Hematopoietic multipotent progenitor cell treated with erythropoietin and hydrocortisone succinate and interleukin-3 and kit ligand, for 15 days (in vitro differentiated cells): Measurements from ENCODE around the gene PTPN14.

Source experiments
- DNase-seq: peaks from one replicate; pipeline ENCODE4 v3.0.0-alpha.2; 2015; ENCODE audit warnings: low spot score

PTPN14 gene

DNA sequence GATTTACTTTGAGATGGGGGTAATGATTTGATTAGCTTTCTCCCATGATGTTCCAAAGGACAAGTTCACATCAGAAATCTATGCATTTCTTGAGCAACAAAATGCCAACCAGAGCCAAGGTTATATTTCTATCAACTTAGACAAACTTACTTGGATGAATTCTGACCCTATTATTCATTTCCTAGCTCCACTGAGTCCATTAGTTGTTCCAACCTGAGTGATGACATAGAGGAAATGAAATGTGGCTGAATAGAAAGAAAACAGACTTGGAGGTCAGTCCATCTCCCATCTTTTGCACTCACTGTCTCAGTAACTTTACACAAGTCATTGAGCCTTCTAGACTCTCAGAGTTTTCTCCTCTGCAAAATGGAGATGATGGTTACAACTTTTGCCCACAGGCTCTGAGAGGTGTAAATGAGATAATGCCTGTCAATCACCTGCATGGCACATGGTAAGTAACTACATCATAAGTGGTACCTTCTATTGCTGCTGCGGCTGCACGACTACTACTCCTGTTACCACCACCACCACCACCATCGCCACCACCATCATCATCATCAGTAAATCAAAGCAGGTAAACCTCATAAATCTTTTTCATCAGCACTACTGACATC lies 98.2 kb downstream of the PTPN14 start:
- no peak for DNase-seq

DNA sequence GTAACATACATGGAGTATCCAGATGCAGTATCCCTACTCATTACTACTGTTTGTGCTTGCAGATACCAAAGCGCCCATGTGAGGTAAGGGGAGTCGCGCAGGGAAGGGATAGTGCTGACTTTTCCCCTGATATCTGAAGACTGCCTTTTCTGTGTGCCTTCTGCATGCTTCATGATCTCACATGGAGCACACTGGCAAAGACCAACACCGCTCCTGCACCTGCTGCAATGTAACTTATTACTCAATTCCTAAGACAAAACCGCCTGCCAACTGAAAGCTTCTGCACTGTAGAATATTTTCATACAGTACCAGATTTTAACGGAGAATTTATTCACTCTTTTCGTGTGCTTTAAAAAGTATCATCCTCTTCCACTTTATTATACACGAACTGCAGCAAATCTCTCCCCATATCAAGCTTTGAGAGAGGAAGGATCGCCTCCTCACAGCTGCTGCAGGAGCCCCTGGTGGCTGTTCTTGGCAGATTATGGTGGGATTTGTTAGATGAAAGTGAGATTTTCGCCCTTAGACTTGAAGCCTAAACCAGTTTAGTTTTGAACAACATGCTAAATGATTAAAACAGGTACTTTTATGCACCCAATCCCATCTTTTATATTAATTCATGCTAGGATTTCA lies 99.1 kb downstream of the PTPN14 start:
- no peak for DNase-seq

- no peak for DNase-seq
Observed at GRCh38 chr1:214451596-214451995, 99.8 kb downstream of the PTPN14 start.

DNA sequence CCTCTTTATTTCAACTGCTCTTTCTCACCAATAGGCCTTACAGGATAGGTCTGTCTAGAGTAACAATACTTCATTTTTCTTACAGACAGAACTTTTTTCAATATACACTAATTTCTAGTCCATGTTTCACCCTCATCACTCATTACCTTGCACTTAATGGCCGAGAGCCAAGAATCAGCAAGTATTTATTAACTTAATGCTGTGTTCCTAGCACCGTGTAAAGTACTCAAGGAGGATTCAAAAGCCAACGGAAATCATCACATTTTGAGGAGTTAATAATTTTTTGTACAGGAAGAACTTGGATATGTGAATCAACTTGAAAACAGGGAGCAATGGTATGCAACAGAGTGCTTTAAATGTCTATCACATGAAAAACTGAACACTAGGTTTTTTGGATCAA lies 102.0 kb downstream of the PTPN14 start:
- no peak for DNase-seq

DNA sequence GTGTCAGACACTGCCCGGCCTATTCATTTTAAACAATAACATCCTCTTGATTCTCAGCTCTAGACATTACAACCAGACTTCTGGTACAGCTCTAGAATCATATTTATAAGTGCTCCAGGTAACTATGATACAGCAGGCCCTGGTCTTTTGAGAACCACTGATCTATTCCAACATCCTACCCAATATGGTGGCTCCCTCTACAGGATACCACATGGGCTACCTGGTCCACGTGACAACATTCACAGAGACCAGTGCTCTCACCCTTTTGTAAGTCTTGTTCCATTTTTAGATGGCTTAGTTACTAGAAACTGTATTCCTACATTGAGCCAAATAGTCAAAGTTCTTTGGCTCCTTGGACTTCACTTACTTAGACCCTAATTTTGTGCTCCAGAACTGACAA lies 102.9 kb downstream of the PTPN14 start:
- DNase-seq: peak; percentile 40

GRCh38 chr1:214447557-214447871 lies 103.9 kb downstream of the PTPN14 start:
- DNase-seq: no peak

DNA sequence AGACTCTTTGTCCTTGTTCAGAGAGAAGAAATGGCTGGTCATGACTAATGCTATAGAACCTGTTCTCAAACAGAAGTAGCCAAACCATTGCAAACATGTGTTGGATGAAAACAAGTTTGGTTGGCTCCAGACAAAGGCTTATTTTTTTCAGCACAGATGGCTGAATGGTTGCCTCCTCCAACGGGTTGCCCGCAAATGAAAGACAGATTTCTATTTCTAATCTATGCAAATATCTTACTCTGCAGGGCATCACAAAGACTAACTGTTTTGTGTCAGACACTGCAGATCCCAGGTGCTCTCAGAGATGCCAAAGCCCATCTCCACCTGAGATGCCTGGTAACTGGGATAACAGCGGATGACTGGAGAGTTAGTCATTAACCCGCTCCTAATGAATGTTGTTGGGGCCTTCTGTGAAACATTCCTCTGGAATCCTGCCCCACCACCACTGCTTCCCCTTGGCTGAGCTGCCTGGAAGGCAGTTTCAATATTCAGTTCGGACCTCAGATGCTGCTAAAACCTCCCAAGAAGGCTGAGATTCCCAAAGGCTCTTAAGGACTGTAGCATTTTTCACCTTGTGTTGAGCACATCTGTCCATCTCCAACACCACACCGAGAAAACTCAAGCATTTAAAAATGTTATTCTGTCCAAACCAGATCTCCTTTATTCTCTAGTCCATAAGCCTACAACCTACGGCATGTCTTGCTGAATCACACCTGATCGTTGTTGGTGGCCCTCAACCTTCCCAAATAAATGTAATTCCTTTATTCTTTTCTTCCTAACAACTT lies 104.4 kb downstream of the PTPN14 start:
- DNase-seq: no peak

- no peak for DNase-seq
Observed at GRCh38 chr1:214445831-214446614, 105.4 kb downstream of the PTPN14 start.

DNA sequence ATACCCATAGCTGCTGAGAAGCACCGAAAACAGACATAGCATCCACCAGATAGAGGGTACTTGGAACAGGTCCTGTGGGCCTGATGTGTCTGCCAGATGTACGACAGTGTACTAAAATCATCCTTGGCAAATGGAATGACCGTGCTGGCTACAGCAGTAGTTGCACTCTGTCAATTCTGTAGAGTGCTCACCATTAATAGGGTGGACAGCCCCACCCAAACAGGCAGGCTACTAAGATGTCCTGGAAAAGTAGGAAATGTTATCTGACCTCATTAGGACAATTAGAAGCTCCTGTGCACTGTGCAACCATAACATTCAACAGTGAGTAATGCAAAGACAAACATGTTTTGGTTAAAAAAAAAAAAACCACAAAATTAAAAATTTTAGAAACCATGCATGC lies 106.2 kb downstream of the PTPN14 start:
- DNase-seq: no peak

GRCh38 chr1:214444182-214444939 lies 107.0 kb downstream of the PTPN14 start:
- DNase-seq: no peak

- no peak for DNase-seq
Observed at GRCh38 chr1:214441119-214441518, 110.3 kb downstream of the PTPN14 start.

GRCh38 chr1:214440219-214440965 lies 111.0 kb downstream of the PTPN14 start:
- DNase-seq: no peak

GRCh38 chr1:214439352-214440119 lies 111.9 kb downstream of the PTPN14 start:
- DNase-seq: peak; percentile 67

GRCh38 chr1:214438530-214438929 lies 112.9 kb downstream of the PTPN14 start:
- DNase-seq: no peak

- DNase-seq: no peak
Observed at GRCh38 chr1:214438075-214438474, 113.3 kb downstream of the PTPN14 start.

GRCh38 chr1:214435867-214436266 lies 115.5 kb downstream of the PTPN14 start:
- DNase-seq: no peak

DNA sequence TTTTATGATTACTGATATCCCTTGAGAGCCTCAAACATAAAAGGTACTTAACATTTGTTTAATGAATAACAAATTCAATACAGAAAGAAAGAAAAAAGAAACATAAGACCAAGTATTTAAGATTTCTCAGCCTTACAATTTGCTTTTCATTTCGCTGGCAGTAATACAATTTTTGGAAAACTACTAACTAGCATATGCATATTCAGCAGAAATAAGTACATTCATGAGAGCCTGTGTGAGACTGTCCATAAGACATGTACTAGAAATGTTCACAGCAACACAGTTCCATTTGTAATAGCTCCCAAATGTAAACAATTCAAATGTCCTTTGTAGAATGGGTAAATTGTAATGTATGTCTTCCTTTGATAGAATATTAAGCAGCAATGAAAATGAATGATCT lies 119.2 kb downstream of the PTPN14 start:
- no peak for DNase-seq

GRCh38 chr1:214429951-214430770 lies 121.2 kb downstream of the PTPN14 start:
- no peak for DNase-seq

DNA sequence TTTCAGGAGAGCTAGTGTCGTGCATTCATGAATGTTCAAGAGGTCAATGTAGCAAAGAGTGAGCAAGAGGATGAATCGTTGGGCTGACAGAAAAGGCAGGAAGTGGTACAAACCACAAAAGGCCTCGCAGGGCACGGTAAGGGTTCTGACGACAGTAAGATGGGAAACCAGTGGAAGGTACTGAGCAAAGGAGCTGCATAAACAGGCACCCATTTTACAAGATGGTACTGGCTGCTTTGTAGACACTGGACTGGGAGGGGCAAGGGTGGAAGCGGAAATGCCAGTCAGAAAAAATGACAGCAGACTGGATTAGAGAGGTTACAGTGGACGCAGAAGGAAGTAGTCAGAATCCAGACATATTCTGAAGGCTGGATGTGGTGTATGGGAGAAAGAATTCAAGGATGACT lies 123.5 kb downstream of the PTPN14 start:
- no peak for DNase-seq

GRCh38 chr1:214426426-214426812 lies 125.0 kb downstream of the PTPN14 start:
- DNase-seq: no peak
